Osteocyte (in vitro differentiated cells): Measurements from ENCODE around the gene MUC16. TPM values are rescaled to one million over a fixed set of nuclear protein-coding genes. Genes with fewer than 3 reads are reported as not detected.

Experiments
- DNase-seq: peaks from one replicate; pipeline ENCODE4 v3.0.0; 2021; ENCODE audit warnings: mixed read lengths; ENCODE audit not compliant: unreplicated experiment; ENCODE audit errors: extremely low spot score
- H3K27ac Mint-ChIP-seq: one replicate; pipeline ENCODE4 v1.8.0; 2021; ENCODE audit warnings: mild to moderate bottlenecking, mixed read lengths; ENCODE audit not compliant: unreplicated experiment
- H3K27me3 Mint-ChIP-seq: one replicate; pipeline ENCODE4 v1.8.0; 2021; ENCODE audit warnings: mixed read lengths; ENCODE audit not compliant: unreplicated experiment
- H3K36me3 Mint-ChIP-seq: one replicate; pipeline ENCODE4 v1.8.0; 2021; ENCODE audit warnings: mixed read lengths; ENCODE audit not compliant: unreplicated experiment
- H3K4me1 Mint-ChIP-seq: one replicate; pipeline ENCODE4 v1.8.0; 2021; ENCODE audit warnings: mixed read lengths; ENCODE audit not compliant: unreplicated experiment
- H3K4me3 Mint-ChIP-seq: one replicate; pipeline ENCODE4 v1.8.0; 2021; ENCODE audit warnings: mild to moderate bottlenecking, moderate library complexity, mixed read lengths; ENCODE audit not compliant: unreplicated experiment
- H3K9me3 Mint-ChIP-seq: one replicate; pipeline ENCODE4 v1.8.0; 2021; ENCODE audit warnings: mixed read lengths; ENCODE audit not compliant: unreplicated experiment
- total RNA-seq: library from RNA; stranded (reverse); gene quantifications from 2 replicates; pipeline ENCODE4 v1.2.1, GENCODE V29; 2021
- TF ChIP-seq, protein P1 (sequence below): fragments of 200-600 bp; sonication (generic); IDR thresholded peaks from 2 replicates; pipeline ENCODE4 v1.5.0; 2021; ENCODE audit warnings: antibody characterized with exemption, mild to moderate bottlenecking, moderate library complexity

MUC16 gene
- total RNA-seq, 1 donor from 2014 or later, result not detected

GRCh38 chr19:9009431-9009830, 778 bp downstream of the MUC16 start:
- TF ChIP-seq, protein P1, sequence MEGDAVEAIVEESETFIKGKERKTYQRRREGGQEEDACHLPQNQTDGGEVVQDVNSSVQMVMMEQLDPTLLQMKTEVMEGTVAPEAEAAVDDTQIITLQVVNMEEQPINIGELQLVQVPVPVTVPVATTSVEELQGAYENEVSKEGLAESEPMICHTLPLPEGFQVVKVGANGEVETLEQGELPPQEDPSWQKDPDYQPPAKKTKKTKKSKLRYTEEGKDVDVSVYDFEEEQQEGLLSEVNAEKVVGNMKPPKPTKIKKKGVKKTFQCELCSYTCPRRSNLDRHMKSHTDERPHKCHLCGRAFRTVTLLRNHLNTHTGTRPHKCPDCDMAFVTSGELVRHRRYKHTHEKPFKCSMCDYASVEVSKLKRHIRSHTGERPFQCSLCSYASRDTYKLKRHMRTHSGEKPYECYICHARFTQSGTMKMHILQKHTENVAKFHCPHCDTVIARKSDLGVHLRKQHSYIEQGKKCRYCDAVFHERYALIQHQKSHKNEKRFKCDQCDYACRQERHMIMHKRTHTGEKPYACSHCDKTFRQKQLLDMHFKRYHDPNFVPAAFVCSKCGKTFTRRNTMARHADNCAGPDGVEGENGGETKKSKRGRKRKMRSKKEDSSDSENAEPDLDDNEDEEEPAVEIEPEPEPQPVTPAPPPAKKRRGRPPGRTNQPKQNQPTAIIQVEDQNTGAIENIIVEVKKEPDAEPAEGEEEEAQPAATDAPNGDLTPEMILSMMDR, result no peak
- no peak for DNase-seq
- H3K9me3 Mint-ChIP-seq, result peaks cover 16% of the 10 kb centered on the region
- H3K4me3 Mint-ChIP-seq, result no peak overlapping the region
- no peaks in the 10 kb centered on the region for H3K4me1 Mint-ChIP-seq
- H3K27me3 Mint-ChIP-seq, result no peaks in the 10 kb centered on the region
- no peak overlapping the region for H3K27ac Mint-ChIP-seq
- no peaks in the 10 kb centered on the region for H3K36me3 Mint-ChIP-seq

DNA sequence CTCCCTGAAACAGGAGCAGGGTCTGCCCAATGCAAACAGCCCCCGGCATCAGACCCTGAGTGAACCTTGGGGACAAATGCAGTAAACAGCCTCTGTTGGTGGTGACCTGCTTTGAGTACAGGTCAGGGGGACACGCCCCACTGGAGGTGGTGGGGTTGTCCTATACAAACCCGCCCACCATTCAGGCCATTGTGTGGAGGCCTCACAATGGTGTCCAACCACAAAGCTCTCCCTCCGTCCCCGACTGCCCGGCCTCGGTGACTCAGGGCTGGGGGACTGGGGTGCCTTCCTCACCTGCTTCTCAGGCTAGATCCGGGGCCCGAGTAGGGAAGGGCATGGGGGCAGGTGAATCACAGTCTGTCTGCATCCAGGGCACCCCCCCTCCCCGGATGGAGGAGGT, 1.5 kb downstream of the MUC16 start:
- no peak for DNase-seq
- TF ChIP-seq, protein P1, result no peak
- Mint-ChIP-seq H3K4me1 (no peaks in the 10 kb centered on the region), H3K27me3 (no peaks in the 10 kb centered on the region), H3K4me3 (no peak overlapping the region), H3K9me3 (peaks cover 10% of the 10 kb centered on the region), H3K27ac (no peak overlapping the region), H3K36me3 (no peaks in the 10 kb centered on the region)

DNA sequence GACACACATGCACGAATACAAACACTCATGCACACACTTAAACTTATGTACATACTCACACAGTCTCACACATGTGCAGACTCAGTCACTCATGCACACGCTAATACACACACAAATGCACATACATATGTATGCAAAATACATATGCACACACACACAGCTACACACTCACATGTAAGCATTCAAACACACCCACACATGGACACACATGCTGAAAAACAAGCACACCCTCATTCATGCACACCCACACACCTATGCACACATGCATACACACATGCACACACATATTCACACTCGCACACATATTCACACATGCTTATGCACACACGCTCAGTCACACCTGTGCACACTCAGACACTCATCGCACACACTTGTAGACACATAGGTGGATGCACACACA, 9.3 kb downstream of the MUC16 start:
- Mint-ChIP-seq H3K9me3 (peaks cover 27% of the 10 kb centered on the region), H3K27ac (no peak overlapping the region), H3K36me3 (no peaks in the 10 kb centered on the region), H3K4me3 (no peak overlapping the region), H3K27me3 (no peaks in the 10 kb centered on the region), H3K4me1 (no peaks in the 10 kb centered on the region)
- no peak for DNase-seq
- TF ChIP-seq, protein P1, result no peak

GRCh38 chr19:8988204-8988603, 22.0 kb downstream of the MUC16 start:
- H3K27me3 Mint-ChIP-seq, result no peaks in the 10 kb centered on the region
- H3K4me1 Mint-ChIP-seq, result no peaks in the 10 kb centered on the region
- H3K36me3 Mint-ChIP-seq, result no peaks in the 10 kb centered on the region
- TF ChIP-seq, protein P1, result no peak
- H3K27ac Mint-ChIP-seq, result no peak overlapping the region
- DNase-seq, result no peak
- H3K4me3 Mint-ChIP-seq, result no peak overlapping the region
- H3K9me3 Mint-ChIP-seq, result peaks cover 12% of the 10 kb centered on the region

GRCh38 chr19:8986296-8986695, 23.9 kb downstream of the MUC16 start:
- Mint-ChIP-seq H3K4me3 (no peak overlapping the region), H3K9me3 (peaks cover 10% of the 10 kb centered on the region), H3K36me3 (no peaks in the 10 kb centered on the region)

More at GRCh38 chr19:8986296-8986695, 23.9 kb downstream of the MUC16 start:
- DNase-seq, result no peak
- TF ChIP-seq, protein P1, result no peak
- H3K4me1 Mint-ChIP-seq, result no peaks in the 10 kb centered on the region
- H3K27me3 Mint-ChIP-seq, result no peaks in the 10 kb centered on the region
- H3K27ac Mint-ChIP-seq, result no peak overlapping the region
